ENCODE measurements around the gene ERC2.

The ERC2 gene

GRCh38 chr3:56320883-56321282, 147.4 kb downstream of the ERC2 start:
- ATAC-seq = no peak
- TF ChIP-seq, protein P1, sequence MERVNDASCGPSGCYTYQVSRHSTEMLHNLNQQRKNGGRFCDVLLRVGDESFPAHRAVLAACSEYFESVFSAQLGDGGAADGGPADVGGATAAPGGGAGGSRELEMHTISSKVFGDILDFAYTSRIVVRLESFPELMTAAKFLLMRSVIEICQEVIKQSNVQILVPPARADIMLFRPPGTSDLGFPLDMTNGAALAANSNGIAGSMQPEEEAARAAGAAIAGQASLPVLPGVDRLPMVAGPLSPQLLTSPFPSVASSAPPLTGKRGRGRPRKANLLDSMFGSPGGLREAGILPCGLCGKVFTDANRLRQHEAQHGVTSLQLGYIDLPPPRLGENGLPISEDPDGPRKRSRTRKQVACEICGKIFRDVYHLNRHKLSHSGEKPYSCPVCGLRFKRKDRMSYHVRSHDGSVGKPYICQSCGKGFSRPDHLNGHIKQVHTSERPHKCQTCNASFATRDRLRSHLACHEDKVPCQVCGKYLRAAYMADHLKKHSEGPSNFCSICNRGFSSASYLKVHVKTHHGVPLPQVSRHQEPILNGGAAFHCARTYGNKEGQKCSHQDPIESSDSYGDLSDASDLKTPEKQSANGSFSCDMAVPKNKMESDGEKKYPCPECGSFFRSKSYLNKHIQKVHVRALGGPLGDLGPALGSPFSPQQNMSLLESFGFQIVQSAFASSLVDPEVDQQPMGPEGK (CRISPR knock-in tag; IDR thresholded peaks at IDR 0.05; ENCODE audit: borderline replicate concordance) = no peak
- TF ChIP-seq RARB (CRISPR knock-in tag; IDR thresholded peaks at IDR 0.05) = no peak

- ATAC-seq = no peak
- TF ChIP-seq ZNF8 (CRISPR knock-in tag; IDR thresholded peaks at IDR 0.05) = no peak
- TF ChIP-seq ZNF70 (CRISPR knock-in tag; IDR thresholded peaks at IDR 0.05) = no peak
- TF ChIP-seq SNAI2 (CRISPR knock-in tag; IDR thresholded peaks at IDR 0.05) = no peak
- no peak for TF ChIP-seq GLIS3 (CRISPR knock-in tag; IDR thresholded peaks at IDR 0.05)
- no peak for TF ChIP-seq TOX (CRISPR knock-in tag; IDR thresholded peaks at IDR 0.05; ENCODE audit: borderline replicate concordance)
- TF ChIP-seq TCF4 (CRISPR knock-in tag; IDR thresholded peaks at IDR 0.05; ENCODE audit: borderline replicate concordance) = no peak
- no peak for TF ChIP-seq ZFP30 (CRISPR knock-in tag; IDR thresholded peaks at IDR 0.05)
- no peak for TF ChIP-seq OSR1 (CRISPR knock-in tag; IDR thresholded peaks at IDR 0.05)
- TF ChIP-seq ZNF565 (CRISPR knock-in tag; conservative IDR thresholded peaks at IDR 0.05; ENCODE audit: low read depth) = no peak
- no peak for TF ChIP-seq RARB (CRISPR knock-in tag; IDR thresholded peaks at IDR 0.05)
- no peak for TF ChIP-seq ZFP3 (CRISPR knock-in tag; IDR thresholded peaks at IDR 0.05)
- TF ChIP-seq, protein P1 (CRISPR knock-in tag; IDR thresholded peaks at IDR 0.05; ENCODE audit: borderline replicate concordance) = no peak
- no peak for TF ChIP-seq ARNTL (CRISPR knock-in tag; IDR thresholded peaks at IDR 0.05; ENCODE audit: borderline replicate concordance, low read depth)
- TF ChIP-seq CSRNP3 (CRISPR knock-in tag; IDR thresholded peaks at IDR 0.05) = no peak
- TF ChIP-seq CREB5 (CRISPR knock-in tag; IDR thresholded peaks at IDR 0.05; ENCODE audit: low read depth) = no peak
- TF ChIP-seq CSDC2 (CRISPR knock-in tag; IDR thresholded peaks at IDR 0.05) = no peak
Measured at GRCh38 chr3:56318891-56319290, 149.4 kb downstream of the ERC2 start.

DNA sequence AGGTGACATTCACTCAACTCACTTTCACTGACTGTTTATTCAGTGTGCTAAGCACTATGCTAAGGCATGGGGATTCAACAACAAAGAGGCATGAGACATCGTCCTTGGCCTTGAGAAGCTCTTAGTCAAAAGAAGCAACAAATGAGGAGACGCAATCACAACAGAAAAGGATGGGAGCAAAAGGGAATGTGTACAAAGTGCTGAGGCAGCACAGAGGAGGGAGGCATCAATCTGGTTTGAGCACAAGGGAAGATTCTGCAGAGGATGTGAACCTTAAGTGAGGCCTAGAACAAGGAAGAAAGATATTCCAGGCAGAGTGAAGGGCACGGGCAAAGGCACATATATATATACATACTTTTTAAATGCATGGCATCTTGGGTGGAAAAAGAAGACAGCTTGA, 151.3 kb downstream of the ERC2 start:
- no peak for ATAC-seq
- TF ChIP-seq ESRRG (CRISPR knock-in tag; IDR thresholded peaks at IDR 0.05) (no peak), ISL1 (CRISPR knock-in tag; IDR thresholded peaks at IDR 0.05) (no peak)

GRCh38 chr3:56314842-56315241, 153.4 kb downstream of the ERC2 start:
- TF ChIP-seq ISL1 (CRISPR knock-in tag; IDR thresholded peaks at IDR 0.05) (peak; percentile 36; the same call in 1 of the 2 replicates), ZNF8 (CRISPR knock-in tag; IDR thresholded peaks at IDR 0.05) (no peak)
- ATAC-seq = peak; percentile 66

GRCh38 chr3:56309465-56309864, 158.8 kb downstream of the ERC2 start:
- TF ChIP-seq, protein P1 (CRISPR knock-in tag; IDR thresholded peaks at IDR 0.05; ENCODE audit: borderline replicate concordance) = no peak
- TF ChIP-seq ZC3H10 (CRISPR knock-in tag; IDR thresholded peaks at IDR 0.05) (no peak), ZNF565 (CRISPR knock-in tag; conservative IDR thresholded peaks at IDR 0.05; ENCODE audit: low read depth) (no peak), ESRRG (CRISPR knock-in tag; IDR thresholded peaks at IDR 0.05) (no peak), SNAI2 (CRISPR knock-in tag; IDR thresholded peaks at IDR 0.05) (no peak), TOX (CRISPR knock-in tag; IDR thresholded peaks at IDR 0.05; ENCODE audit: borderline replicate concordance) (no peak), ZFP30 (CRISPR knock-in tag; IDR thresholded peaks at IDR 0.05) (no peak), ISL1 (CRISPR knock-in tag; IDR thresholded peaks at IDR 0.05) (no peak), OSR1 (CRISPR knock-in tag; IDR thresholded peaks at IDR 0.05) (no peak), BACH2 (CRISPR knock-in tag; IDR thresholded peaks at IDR 0.05; ENCODE audit: borderline replicate concordance) (no peak), ARNTL (CRISPR knock-in tag; IDR thresholded peaks at IDR 0.05; ENCODE audit: borderline replicate concordance, low read depth) (no peak), TCF4 (CRISPR knock-in tag; IDR thresholded peaks at IDR 0.05; ENCODE audit: borderline replicate concordance) (no peak)
- TF ChIP-seq, protein P2, sequence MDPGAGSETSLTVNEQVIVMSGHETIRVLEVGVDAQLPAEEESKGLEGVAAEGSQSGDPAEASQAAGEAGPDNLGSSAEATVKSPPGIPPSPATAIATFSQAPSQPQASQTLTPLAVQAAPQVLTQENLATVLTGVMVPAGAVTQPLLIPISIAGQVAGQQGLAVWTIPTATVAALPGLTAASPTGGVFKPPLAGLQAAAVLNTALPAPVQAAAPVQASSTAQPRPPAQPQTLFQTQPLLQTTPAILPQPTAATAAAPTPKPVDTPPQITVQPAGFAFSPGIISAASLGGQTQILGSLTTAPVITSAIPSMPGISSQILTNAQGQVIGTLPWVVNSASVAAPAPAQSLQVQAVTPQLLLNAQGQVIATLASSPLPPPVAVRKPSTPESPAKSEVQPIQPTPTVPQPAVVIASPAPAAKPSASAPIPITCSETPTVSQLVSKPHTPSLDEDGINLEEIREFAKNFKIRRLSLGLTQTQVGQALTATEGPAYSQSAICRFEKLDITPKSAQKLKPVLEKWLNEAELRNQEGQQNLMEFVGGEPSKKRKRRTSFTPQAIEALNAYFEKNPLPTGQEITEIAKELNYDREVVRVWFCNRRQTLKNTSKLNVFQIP (CRISPR knock-in tag; IDR thresholded peaks at IDR 0.05; ENCODE audit: borderline replicate concordance, low read depth) = no peak
- no peak for ATAC-seq

Measured in SK-N-SH treated with all-trans-retinoic acid at 6 μM for 48 hours (cell line).